ENCODE results near the gene SORCS2.

- TF ChIP-seq PATZ1 (CRISPR knock-in tag; IDR thresholded peaks at IDR 0.05): no peak
- no peak for TF ChIP-seq CTCF (CRISPR knock-in tag; IDR thresholded peaks at IDR 0.05)
- no peak for TF ChIP-seq POLR2AphosphoS5 (IDR thresholded peaks at IDR 0.05; ENCODE audit: low read depth, low read length)
Measured at GRCh38 chr4:7432531-7433375, 240.4 kb downstream of the SORCS2 start.
